PC-3 (cell line): ENCODE measurements around the gene ARHGEF37. TPM values are rescaled to one million over a fixed set of nuclear protein-coding genes. Genes with fewer than 3 reads are reported as not detected.

Experiments
- total RNA-seq: library from RNA; depleted of rRNA; stranded (reverse); fragments of >200 nt; gene quantifications from 2 replicates; pipeline ENCODE4 v1.2.3, GENCODE V29; 2014; rRNA removed

The ARHGEF37 gene
- total RNA-seq, 1 experiment from 2014 or later: 6.5 TPM

Other genes with a start within 250 kb of the ARHGEF37 start
- 43.8 and 49.4 TPM in 2 replicates for gene GRPEL2, start 236.0 kb upstream of the ARHGEF37 start, total RNA-seq
- gene PCYOX1L, start 223.5 kb upstream of the ARHGEF37 start, total RNA-seq: 11.9 and 12.8 TPM in 2 replicates
- not detected in 2 replicates for gene IL17B, start 202.2 kb upstream of the ARHGEF37 start, total RNA-seq
- 500 and 586 TPM in 2 replicates for gene CSNK1A1, start 30.1 kb upstream of the ARHGEF37 start, total RNA-seq
- 4.7 and 7.8 TPM in 2 replicates for gene PPARGC1B, start 148.8 kb downstream of the ARHGEF37 start, total RNA-seq